ENCODE results near the gene TRAM2. TPM values are rescaled to one million over a fixed set of nuclear protein-coding genes. Genes with fewer than 3 reads are reported as not detected.

The TRAM2 gene
- total and polyA plus RNA-seq, 9 of the 15 experiments (the other 6 are each of a cell fraction or from before 2014, with no cell fraction given): 2.6 to 13.3 (median 8.9) TPM

DNA sequence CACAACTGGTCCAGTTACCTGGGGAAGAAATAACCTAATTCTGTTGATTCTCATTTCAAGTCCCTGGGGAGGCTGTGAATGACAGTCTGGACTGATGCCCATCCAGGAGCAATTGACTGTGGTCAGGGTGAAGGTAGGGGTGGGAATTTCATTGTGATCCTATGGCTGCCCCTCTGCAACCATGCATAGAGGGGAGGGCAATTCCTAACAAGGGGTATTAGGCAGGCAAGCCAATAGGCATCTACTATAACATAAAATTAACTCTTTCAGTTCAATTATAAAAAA, 44.0 kb upstream of the TRAM2 start:
- Histone ChIP-seq H3K27ac (ENCODE audit: extremely low read depth, low read depth, low read length) (no peak overlapping the region), H3K27me3 (ENCODE audit: control insufficient read depth in 2 of 2, insufficient read depth in 2 of 2, low read length in 2 of 2) (no peaks in the 10 kb centered on the region), H4K20me1 (replicated peaks; ENCODE audit: control insufficient read depth, insufficient read depth, low read length) (no peaks in the 10 kb centered on the region), H3K36me3 (ENCODE audit: control insufficient read depth, insufficient read depth, low read length) (no peaks in the 10 kb centered on the region), H3K9me1 (ENCODE audit: control insufficient read depth, insufficient read depth, low read length) (no peaks in the 10 kb centered on the region), H3K4me3 (no peak overlapping the region), H3K9me3 (replicated peaks; ENCODE audit: control insufficient read depth, insufficient read depth, low read depth, low read length) (no peaks in the 10 kb centered on the region), H3K9ac (ENCODE audit: insufficient read depth in 1 of 2, low read depth in 2 of 2, low read length in 2 of 2) (no peak overlapping the region), H3K79me2 (ENCODE audit: control insufficient read depth, insufficient read depth, low read length) (no peaks in the 10 kb centered on the region), H3K4me2 (ENCODE audit: insufficient read depth, low read length) (no peak overlapping the region), H3K4me1 (replicated peaks in 1 of 2; ENCODE audit: control insufficient read depth in 2 of 2, insufficient read depth in 2 of 2, low read length in 2 of 2) (peaks cover 0 to 8% of the 10 kb centered on the region in 2 experiments; a peak in 2 of 5 replicates), H2AFZ (ENCODE audit: low read depth, low read length) (no peak overlapping the region)
- DNase-seq (ENCODE audit: extremely low read depth in 1 of 4, low spot score in 3 of 4): no peak
- intact Hi-C loops (cut with micrococcal nuclease) (loop anchor here (1.0 kb wide), 1 partner anchor 31 kb away; no protein-coding TSS in a partner anchor), in situ Hi-C loops (cut with MboI) (no loop called here)
- CTCF ChIA-PET (ENCODE audit: low intra/inter-chr PET ratio): no interaction called here
- no peak for FAIRE-seq
- no peak for ATAC-seq
- BruUV-seq (replicated peaks): no TSS peak
- POLR2A ChIA-PET: no interaction called here
- no peak for TF ChIP-seq ZNF583 (CRISPR knock-in tag; IDR thresholded peaks at IDR 0.05)
- TF ChIP-seq, protein P1, sequence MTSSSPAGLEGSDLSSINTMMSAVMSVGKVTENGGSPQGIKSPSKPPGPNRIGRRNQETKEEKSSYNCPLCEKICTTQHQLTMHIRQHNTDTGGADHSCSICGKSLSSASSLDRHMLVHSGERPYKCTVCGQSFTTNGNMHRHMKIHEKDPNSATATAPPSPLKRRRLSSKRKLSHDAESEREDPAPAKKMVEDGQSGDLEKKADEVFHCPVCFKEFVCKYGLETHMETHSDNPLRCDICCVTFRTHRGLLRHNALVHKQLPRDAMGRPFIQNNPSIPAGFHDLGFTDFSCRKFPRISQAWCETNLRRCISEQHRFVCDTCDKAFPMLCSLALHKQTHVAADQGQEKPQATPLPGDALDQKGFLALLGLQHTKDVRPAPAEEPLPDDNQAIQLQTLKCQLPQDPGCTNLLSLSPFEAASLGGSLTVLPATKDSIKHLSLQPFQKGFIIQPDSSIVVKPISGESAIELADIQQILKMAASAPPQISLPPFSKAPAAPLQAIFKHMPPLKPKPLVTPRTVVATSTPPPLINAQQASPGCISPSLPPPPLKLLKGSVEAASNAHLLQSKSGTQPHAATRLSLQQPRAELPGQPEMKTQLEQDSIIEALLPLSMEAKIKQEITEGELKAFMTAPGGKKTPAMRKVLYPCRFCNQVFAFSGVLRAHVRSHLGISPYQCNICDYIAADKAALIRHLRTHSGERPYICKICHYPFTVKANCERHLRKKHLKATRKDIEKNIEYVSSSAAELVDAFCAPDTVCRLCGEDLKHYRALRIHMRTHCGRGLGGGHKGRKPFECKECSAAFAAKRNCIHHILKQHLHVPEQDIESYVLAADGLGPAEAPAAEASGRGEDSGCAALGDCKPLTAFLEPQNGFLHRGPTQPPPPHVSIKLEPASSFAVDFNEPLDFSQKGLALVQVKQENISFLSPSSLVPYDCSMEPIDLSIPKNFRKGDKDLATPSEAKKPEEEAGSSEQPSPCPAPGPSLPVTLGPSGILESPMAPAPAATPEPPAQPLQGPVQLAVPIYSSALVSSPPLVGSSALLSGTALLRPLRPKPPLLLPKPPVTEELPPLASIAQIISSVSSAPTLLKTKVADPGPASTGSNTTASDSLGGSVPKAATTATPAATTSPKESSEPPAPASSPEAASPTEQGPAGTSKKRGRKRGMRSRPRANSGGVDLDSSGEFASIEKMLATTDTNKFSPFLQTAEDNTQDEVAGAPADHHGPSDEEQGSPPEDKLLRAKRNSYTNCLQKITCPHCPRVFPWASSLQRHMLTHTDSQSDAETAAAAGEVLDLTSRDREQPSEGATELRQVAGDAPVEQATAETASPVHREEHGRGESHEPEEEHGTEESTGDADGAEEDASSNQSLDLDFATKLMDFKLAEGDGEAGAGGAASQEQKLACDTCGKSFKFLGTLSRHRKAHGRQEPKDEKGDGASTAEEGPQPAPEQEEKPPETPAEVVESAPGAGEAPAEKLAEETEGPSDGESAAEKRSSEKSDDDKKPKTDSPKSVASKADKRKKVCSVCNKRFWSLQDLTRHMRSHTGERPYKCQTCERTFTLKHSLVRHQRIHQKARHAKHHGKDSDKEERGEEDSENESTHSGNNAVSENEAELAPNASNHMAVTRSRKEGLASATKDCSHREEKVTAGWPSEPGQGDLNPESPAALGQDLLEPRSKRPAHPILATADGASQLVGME (CRISPR knock-in tag; IDR thresholded peaks at IDR 0.05): 0 out of 2 replicates have a peak, but pooled peaks have one; percentile 18
- TF ChIP-seq, protein P2, sequence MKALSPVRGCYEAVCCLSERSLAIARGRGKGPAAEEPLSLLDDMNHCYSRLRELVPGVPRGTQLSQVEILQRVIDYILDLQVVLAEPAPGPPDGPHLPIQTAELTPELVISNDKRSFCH (CRISPR knock-in tag; IDR thresholded peaks at IDR 0.05): no peak
- TF ChIP-seq, protein P2 (tag; IDR thresholded peaks at IDR 0.05): no peak
- TF ChIP-seq SPI1 (IDR thresholded peaks at IDR 0.05; ENCODE audit: borderline replicate concordance, low read depth, low read length): no peak
- TF ChIP-seq ADNP (tag; IDR thresholded peaks at IDR 0.05): no peak
